HG03135 (cell line): Measurements from ENCODE around the gene CPXM2.

Experiments
- ATAC-seq: cut with Tn5 transposase; IDR thresholded peaks from one replicate; pipeline ENCODE4 v1.9.1; 2021; ENCODE audit warnings: mild to moderate bottlenecking, moderate library complexity; ENCODE audit not compliant: unreplicated experiment

Gene CPXM2

DNA sequence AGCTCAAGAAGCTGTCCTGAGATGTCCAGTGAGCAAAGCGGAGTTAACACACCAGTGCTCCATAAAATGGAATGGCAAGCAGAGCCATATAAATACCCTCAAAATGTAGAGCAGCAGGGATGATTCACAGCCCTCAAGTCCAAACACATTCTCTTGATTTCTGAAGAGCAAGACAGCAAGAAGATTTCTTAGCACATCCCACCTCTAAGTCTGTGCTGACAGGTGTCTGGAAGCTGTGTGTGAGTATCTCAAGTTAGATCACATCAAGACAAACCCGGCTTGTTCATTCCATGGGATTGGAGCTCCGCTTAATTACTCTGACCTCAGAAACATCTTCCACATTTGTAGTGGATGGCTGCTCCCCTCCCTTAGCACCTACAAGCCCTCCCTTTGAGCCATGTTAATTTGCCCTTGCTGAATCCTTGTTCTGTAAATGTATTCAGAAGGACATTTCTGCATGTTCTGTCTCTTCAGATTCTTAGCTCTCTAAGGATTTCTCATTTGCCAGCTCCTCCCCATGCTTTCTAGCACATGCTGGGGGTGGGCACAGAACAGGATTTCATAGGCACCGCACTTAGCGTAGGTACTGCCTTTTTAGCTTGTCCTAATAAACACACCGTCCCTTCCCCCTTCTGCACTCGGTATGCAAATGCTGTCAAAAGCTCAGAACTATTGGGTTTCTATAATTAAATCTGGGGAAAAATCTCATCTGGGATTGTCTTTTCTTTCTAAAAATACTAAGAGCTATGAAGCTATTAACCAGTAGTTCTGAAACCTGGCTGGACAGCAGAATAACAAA is 112.7 kb downstream of the CPXM2 start:
- ATAC-seq = no peak

DNA sequence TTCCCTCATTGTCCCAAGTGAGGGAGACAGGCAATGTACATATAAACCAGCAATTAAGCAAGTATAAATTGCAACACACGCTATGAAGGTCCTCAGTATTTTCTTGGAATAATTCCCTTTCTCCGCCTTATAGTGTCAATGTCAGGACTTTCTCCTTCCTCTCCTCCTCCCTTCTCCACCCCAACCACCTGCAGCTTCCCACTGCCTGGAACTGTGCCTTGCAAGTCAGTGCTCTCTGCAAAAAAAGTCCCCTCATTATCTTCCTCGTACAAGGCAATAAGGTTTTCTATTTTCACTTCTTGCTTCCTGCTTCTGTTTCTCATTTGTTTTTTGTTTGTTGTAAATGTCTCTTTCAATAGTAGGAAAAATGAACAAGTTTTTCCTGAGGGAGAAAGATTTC is 113.7 kb downstream of the CPXM2 start:
- ATAC-seq = no peak

DNA sequence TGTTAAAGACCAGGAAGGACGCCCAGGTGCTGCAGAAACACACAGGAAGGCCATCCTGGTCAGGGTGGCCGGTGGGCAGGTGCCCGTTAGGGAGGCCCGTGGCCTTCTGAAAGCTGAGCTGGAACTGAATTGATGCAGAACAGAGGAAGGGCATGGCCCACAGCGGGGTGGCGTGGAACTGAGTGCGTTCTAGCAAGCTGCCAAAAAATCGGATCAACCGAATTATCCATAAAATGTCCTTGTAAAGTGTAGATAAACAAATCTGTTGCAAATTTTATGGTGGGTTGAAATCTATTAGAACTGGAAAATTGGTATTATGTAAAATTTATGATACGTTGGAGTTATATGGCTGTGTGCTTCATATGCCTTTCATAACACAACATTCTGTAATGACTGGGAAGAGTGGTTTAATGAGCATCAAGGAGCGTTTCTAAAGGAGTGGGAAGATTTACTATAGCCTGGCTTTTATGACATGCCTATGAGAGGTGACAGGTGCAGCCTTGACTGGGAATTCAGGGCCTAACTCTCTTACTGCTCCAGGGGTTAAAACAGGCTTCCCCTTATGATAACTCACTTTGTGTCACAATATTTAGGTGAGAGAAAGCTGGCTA is 117.4 kb downstream of the CPXM2 start:
- no peak for ATAC-seq

DNA sequence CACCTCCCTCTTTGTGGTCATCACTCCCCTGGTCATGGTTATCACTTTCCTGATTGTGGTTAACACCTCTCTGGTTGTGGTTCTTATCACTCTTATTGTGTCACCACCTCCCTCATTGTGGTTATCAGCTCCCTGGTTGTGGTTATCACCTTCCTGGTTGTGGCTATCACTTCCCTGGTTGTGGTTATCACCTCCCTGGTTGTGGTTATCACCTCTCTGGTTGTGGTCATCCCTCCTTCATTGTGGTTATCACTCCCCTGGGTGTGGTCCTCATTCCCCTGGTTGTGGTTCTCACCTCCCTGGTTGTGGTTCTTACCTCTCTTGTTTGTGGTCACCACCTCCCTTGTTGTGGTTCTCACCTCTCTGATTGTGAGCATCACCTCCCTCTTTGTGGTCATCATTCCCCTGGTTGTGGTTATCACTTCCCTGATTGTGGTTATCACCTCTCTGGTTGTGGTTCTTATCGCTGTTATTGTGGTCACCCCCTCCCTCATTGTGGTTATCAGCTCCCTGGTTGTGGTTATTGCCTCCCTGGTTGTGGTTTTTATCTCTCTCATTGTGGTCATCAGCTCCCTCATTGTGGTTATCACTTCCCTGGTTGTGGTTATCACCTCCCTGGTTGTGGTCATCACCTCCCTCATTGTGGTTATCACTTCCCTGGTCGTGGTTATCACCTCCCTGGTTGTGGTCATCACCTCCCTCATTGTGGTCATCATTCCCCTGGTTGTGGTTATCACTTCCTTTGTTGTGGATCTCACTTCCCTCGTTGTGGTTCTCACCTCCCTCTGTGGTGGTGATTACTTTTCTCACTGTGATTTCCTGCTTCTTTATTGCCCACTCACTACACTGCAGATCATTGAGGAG is 118.7 kb downstream of the CPXM2 start:
- no peak for ATAC-seq

DNA sequence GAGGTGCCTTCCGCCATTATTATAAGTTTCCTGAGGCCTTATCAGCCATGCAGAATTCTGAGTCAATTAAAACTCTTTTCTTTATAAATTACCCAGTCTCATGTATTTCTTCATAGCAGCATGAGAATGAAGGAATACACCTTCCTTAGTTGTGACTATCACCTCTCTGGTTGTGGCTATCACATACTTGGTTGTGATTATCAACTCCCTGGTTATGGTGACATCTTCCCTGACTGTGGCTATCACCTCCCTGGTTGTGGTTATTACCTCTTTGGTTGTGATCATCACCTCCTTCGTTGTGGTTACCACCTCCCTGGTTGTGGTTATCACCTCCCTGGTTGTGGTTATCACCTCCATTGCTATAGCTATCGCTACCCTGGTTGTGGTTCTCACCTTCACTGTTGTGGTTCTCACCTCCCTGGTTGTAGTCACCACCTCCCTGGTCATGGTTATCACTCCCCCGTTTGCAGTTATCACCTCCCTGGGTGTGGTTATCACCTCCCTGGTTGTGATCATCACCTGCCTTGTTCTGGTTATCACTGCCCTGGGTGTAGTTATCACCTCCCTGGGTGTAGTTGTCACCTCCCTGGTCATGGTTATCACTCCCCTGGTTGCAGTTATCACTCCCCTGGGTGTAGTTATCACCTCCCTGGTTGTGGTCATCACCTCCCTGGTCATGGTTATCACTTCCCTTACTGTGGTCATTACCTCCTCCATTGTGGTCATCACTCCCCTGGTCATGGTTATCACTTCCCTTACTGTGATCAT is 119.5 kb downstream of the CPXM2 start:
- no peak for ATAC-seq

DNA sequence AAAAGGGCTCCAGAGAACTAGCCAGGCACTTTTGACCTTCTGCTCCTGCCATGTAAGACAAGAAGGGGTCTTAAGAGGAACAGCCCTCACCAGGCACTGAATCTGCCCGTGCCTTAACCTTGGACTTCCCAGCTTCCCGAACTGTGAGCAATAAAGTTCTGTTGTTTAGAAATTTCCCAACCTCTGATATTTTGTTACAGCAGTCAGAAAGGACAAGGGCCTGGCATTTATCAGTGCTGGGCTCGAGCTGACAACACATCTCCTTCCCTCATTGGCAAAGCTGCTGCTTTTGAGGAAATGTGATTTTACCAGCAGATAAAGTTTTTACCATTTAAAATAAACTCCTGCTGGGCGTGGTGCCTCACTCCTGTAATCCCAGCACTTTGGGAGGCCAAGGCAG is 122.0 kb downstream of the CPXM2 start:
- no peak for ATAC-seq

DNA sequence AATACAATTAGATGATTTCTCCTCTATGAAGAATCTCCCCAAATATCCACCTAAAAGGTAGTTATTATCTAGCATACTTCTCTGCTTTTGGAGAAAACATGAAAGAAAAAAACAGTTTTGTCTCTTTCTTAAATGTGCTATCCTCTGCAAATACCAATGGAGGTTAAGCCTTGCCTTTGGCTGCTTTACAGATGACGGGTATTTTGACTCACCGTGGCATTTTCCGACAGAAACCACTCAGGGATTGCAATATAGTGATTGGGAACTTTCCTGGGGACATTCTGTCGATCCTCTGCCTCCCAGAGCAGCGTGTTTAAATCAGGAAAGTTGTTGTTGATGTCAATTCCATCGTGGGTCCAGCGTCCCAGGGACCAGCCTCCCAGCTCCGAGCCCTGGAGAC is 124.8 kb downstream of the CPXM2 start:
- ATAC-seq = no peak

DNA sequence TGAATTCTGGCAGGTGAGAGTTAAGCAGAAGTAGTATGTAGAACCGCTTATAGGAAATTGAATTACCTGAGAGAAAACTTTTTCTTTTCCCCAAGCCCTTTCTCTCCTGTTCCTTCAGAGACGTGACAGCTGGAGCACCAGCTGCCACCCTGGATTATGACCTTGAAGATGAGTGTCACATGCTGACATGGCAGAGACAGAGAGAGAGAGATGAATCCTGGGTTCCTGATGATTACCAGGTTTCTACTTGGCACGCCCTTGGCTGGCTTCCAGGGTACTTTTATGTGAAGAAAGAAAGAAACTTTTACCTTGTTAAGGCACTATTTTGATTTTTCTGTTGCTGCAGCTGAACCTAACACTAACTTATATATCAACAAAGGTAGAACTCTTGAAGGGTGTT is 125.6 kb downstream of the CPXM2 start:
- no peak for ATAC-seq

DNA sequence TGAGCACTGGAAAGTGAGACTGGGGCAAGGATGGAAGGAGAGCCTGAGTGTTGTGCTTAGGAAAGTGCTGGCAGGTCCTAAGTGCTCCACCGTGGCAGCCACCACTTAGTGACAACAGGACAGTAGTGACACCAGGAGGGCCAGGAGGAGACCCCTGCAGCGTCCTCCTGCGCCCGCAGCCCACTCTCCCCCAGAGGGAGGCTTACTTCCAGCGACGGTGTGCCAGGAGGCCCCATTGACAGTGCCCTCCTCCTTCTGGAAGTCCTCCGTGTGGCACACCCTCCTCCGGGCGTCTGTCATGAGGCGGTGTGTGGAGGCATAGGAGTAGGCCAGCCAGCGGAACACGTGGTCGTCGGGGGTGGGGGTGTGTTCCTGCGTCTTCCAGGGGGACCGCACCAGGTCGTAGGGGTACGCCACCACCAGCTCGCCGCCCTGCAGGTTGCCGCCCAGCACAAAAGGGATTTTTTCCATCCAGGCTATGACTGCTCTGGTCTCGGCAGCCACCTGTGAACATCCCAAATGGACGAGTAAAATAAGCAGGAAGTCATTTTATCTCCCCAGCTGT is 129.9 kb downstream of the CPXM2 start:
- no peak for ATAC-seq

DNA sequence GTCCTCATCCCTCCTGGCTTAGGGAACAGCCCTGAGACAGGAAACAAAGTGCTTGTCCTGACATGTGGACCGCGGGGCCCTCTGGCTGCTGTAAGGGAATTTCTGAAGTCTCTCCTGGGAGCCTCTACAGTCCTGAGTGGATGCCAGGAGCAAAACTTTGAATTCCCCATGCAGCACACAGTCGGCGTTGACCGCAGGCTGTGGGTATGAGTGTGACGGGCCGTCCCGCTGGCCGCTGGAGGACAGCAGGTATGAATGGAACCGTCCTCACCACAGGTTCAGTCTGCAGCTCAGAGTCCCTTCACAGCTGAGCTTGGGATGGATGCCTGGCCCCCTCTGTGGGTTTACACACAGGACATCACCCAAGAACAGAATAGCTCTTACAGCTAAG is 130.6 kb downstream of the CPXM2 start:
- ATAC-seq = no peak

DNA sequence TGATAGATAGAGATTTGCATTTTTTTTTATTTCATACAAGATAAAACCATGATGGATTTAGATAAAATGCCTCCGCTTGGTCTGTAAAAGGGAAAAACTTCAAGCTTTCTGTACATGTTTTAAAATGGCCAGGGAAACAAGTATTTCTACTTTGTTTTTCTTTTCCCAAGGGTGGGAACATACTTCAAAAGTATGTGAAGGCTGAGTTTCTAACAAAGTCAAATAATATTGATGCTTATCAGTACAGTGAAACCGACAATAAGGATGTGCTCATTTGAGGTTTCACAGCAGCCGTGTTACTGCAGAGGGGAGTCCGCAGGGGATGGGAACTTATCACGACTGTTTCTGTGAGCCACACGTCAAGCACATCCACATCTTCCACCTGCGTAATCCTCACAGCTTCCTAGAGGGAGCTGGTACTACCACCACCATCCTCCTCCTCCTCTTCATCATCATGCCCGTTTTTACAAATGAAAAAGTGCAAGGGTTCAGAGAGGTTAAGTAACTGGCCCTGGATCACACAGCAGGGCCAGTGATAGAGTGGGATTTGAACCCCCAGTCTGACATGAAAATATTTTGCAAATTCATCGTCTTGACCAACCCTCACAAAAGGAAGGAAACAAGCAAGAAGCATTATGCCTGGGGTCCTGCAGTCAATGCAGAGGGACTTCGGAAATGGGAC is 131.1 kb downstream of the CPXM2 start:
- no peak for ATAC-seq

DNA sequence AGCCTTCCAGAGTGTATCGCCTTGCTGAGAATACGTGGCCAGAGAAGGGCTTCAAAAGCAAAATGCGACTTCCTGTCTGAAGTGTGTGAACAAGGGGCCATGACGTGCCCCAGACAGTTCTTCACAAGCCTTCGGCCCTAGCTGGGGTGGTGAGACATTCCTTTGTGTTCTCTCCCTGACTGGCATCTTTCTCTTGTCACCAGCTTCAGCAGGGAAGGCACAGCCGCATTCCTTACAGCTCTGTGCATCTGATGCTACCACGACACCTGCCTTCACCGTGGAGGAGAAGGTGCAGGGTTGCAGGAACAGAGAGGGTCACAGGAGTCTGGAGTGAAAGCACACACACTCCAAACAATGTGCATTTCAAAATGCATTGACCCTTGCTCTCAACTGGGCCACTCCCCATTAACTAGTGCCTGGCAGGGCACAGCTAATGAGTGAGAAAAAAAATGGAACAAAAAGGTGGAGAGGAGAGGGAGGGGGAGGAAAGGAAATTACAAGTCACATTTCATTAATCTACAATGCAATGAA is 132.0 kb downstream of the CPXM2 start:
- no peak for ATAC-seq

DNA sequence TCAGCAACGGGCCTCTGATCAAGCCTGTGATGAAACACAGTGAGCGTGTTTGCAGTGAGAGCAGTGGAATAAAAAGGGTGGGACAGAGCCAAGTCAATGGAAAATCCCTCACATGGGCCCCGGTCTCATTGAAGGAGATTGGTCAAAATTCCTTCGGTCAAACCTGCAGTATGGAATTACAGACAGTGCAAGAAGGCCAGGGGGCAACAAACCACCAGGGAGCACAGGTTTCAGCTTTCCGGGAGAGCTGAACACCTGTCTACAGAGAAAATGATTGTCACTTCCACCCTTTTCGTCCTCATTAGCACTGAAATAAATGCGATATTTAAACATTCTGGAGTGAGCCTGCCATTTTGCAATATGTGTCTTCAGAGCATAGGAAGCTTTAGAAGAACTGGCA is 132.6 kb downstream of the CPXM2 start:
- ATAC-seq = no peak

DNA sequence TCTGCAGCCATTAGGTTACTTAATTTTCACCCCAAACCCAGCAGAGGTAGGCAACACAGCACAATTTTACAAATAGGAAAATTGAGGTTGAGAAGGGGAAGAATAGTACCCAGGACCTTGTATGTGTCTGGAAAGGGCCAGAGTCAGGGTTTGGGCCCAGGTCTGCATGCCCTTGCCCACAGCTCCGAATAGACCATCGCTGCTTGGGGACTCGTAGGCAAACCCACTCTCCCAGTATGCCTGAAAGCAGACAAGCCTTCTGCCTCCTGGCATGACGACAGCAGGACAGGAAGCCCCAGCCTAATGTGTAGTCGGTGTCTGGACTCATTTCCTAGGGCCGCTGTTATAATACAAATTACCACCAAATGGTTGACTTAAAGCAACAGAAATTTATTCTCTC is 133.8 kb downstream of the CPXM2 start:
- ATAC-seq = no peak

DNA sequence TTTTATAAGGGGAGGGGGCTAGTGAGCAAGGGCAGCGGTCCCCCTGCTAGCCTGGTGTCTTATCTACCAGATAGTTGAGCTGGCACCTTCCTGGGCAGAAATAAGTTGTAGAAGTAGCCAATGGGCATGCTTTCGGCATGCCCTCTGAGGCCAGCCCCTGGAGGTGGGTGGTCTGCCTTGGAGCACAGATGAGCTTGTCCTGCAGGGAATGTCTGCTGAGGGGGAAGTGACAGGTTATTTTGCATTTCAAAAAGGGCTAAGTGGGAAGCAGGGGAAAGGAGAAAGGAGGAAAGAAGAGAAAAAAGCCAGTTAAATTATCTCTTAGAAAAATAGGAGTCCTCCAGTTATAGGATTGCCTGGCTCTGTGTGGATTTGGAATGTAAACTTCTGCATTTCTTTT is 136.5 kb downstream of the CPXM2 start:
- no peak for ATAC-seq

DNA sequence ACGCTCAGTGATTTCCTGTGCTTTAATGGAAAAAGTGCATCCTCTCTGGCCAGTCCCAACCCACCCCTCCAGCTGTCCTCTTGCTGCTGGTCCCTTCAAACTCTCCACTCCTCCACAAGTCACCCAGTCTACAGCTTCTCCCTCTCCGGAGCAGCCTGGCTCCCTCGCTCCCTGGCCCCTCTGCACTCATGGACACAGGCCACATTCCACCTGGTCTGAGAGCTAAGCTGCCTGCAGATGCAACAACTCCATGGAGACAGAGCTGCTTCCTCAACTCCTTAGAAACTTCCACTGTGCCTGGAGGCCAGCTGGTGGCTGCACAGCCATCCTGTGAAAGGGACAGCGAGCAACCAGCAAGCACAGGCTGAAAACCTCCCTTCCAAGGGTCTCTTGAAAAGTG is 137.5 kb downstream of the CPXM2 start:
- ATAC-seq = no peak

DNA sequence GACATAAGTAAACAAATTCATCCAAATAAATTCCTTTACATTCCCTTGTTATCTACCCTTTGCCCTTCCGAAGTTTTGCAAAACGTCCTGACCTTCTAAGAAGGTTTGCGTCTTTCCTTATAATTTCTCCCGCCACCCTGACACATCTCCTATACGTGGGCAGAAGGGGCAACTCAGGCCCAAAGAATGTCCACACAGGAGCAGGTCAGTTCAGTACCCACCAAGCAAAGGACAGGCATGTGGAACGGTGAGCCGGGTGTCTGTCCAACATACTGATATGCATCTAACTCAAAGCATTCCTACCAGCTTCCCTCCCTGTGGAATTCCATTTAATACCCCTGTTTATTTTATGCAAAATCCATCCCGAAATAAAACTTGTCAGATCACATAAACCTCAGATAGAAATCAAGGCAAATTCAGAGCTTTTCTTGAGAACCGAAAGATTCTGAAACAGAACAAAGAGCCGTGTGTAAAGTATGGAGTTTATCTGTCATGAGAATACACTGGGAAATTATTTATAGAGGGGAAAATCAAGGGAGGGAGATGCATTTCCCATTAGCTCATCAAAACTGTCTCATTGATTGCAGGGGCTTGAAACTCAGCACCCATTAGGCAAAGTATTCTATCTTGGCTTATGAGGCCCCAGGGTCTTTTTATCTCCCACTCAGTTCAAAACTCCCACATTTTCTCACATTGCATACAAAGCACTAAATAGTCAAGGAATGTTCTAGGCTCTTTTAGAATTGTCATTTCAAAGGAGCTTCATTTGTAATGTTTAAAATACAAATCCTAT is 140.1 kb downstream of the CPXM2 start:
- ATAC-seq = no peak

DNA sequence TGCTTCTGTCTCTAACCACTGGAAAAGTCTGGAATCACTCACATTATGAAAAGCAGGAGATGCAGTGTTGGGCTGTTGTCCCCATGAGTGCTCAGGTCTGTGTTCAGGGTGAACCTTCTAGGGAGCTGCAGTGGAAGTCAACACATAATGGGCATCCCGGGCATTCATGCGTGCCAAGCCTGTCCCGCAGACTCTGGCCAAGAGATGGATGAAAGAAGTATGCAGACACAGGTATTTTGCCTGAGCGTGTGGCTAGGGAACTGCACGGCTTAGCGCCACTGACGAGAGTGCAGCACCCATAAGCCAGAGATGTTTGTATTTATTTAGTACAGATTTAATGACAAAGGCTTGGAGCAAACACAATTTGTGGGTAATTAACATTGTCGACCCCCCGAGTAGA is 140.7 kb downstream of the CPXM2 start:
- no peak for ATAC-seq

DNA sequence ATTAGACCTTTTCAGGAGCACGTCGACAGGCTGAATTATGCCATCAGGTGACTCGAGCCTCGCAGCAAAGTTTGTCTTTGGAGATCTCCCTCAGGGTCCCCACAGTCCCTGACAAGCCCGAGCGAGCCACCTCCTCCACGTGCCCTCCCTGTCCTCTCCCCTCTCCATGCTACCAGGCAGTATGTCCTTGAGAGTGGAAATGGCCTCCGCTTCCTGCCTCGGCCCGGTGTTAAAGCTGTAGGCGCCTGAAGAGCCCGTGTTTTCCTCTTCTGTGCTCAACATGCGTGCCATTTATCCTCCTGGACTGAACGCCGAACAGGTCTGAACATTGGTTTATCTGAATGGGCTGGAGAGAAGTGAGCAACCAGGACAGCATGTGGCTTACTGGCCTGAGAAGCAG is 142.9 kb downstream of the CPXM2 start:
- ATAC-seq = no peak
